Activated CD8-positive, alpha-beta memory T cell treated with anti-CD3 and anti-CD28 coated beads, Interleukin-2, amount 10 ng/mL, durations not matched to agents 7 days and 5 days (primary cell): ENCODE results near the gene SLC22A17. TPM values are rescaled to one million over a fixed set of nuclear protein-coding genes. Genes with fewer than 3 reads are reported as not detected.
A peak's percentile ranks its signal among the peaks of the same experiment; 100 is the strongest.

Experiments used
- ATAC-seq: fragments of 150-1000 bp; cut with Tn5 transposase; one replicate; pipeline ENCODE4 v1.10.0; 2021; ENCODE audit warnings: moderate library complexity
- CTCF ChIA-PET: fragments of 350-600 bp; sonication (Branson Sonifier 250); formaldehyde crosslinking; loops from one replicate; lab custom pipeline; 2021; ENCODE audit warnings: antibody characterized with exemption; lab: Charles Lee
- DNase-seq: peaks from one replicate; pipeline ENCODE4 v3.0.0-alpha.2; 2020
- H3K27ac Mint-ChIP-seq: one replicate; pipeline ENCODE4 v1.8.0; 2021; ENCODE audit warnings: mild to moderate bottlenecking, mixed read lengths
- H3K27me3 Mint-ChIP-seq: one replicate; pipeline ENCODE4 v1.8.0; 2021; ENCODE audit warnings: mixed read lengths
- H3K36me3 Mint-ChIP-seq: one replicate; pipeline ENCODE4 v1.8.0; 2021; ENCODE audit warnings: mild to moderate bottlenecking, mixed read lengths
- H3K4me1 Mint-ChIP-seq: one replicate; pipeline ENCODE4 v1.8.0; 2021; ENCODE audit warnings: mixed read lengths
- H3K4me3 Mint-ChIP-seq: one replicate; pipeline ENCODE4 v1.8.0; 2021; ENCODE audit warnings: mild to moderate bottlenecking, moderate library complexity, mixed read lengths
- H3K9me3 Mint-ChIP-seq: one replicate; pipeline ENCODE4 v1.8.0; 2022; ENCODE audit warnings: low read depth, mixed read lengths
- total RNA-seq, 2 experiments: library from RNA; stranded (reverse); gene quantifications; one replicate each; pipeline ENCODE4 v1.2.3, GENCODE V29; 2021

Gene SLC22A17
- total RNA-seq, 2 experiments from 2014 or later = 1.7 to 2.8 TPM

GRCh38 chr14:23356662-23357061 is 4.0 kb upstream of the SLC22A17 start:
- Mint-ChIP-seq H3K9me3 (no peaks in the 10 kb centered on the region), H3K36me3 (no peaks in the 10 kb centered on the region), H3K4me3 (no peak overlapping the region), H3K27me3 (peaks cover 39% of the 10 kb centered on the region), H3K4me1 (peaks cover 4% of the 10 kb centered on the region), H3K27ac (no peak overlapping the region)
- DNase-seq = no peak
- no peak for ATAC-seq
- CTCF ChIA-PET = no interaction called here

GRCh38 chr14:23355871-23356435 is 3.3 kb upstream of the SLC22A17 start:
- peaks cover 10% of the 10 kb centered on the region for H3K4me1 Mint-ChIP-seq
- peaks cover 46% of the 10 kb centered on the region for H3K27me3 Mint-ChIP-seq
- CTCF ChIA-PET = no interaction called here
- H3K36me3 Mint-ChIP-seq = no peaks in the 10 kb centered on the region
- ATAC-seq (no peak), DNase-seq (no peak)
- no peaks in the 10 kb centered on the region for H3K9me3 Mint-ChIP-seq
- H3K4me3 Mint-ChIP-seq = no peak overlapping the region
- H3K27ac Mint-ChIP-seq = no peak overlapping the region

GRCh38 chr14:23354990-23355389 is 2.3 kb upstream of the SLC22A17 start:
- no peak overlapping the region for H3K4me3 Mint-ChIP-seq
- peaks cover 55% of the 10 kb centered on the region for H3K27me3 Mint-ChIP-seq
- no peaks in the 10 kb centered on the region for H3K9me3 Mint-ChIP-seq
- DNase-seq = no peak
- no peak overlapping the region for H3K27ac Mint-ChIP-seq
- no peak for ATAC-seq
- H3K36me3 Mint-ChIP-seq = no peaks in the 10 kb centered on the region
- CTCF ChIA-PET = interaction anchor here (1.3 to 1.6 kb wide), 2 partner anchors 25 to 26 kb away, joined by 5 to 6 read pairs; no protein-coding TSS in a partner anchor
- H3K4me1 Mint-ChIP-seq = peaks cover 10% of the 10 kb centered on the region

- peak overlapping the region; percentile 55 for H3K4me3 Mint-ChIP-seq
- no peak overlapping the region for H3K27ac Mint-ChIP-seq
- CTCF ChIA-PET = interaction anchor here (0.6 to 1.6 kb wide), 5 partner anchors 24 to 457 kb away, joined by 3 to 6 read pairs (median 3); no protein-coding TSS in a partner anchor
- no peaks in the 10 kb centered on the region for H3K36me3 Mint-ChIP-seq
- DNase-seq = no peak
- ATAC-seq = no peak
- peaks cover 10% of the 10 kb centered on the region for H3K4me1 Mint-ChIP-seq
- peaks cover 57% of the 10 kb centered on the region for H3K27me3 Mint-ChIP-seq
- H3K9me3 Mint-ChIP-seq = no peaks in the 10 kb centered on the region
These were observed 720 bp upstream of the SLC22A17 start for GRCh38 chr14:23353433-23353780.

- H3K27ac Mint-ChIP-seq = no peak overlapping the region
- H3K4me1 Mint-ChIP-seq = peaks cover 10% of the 10 kb centered on the region
- ATAC-seq (peak; percentile 38), DNase-seq (no peak)
- peaks cover 57% of the 10 kb centered on the region for H3K27me3 Mint-ChIP-seq
- CTCF ChIA-PET = interaction anchor here (0.8 to 1.3 kb wide), 3 partner anchors 28 to 283 kb away, joined by 3 to 4 read pairs (median 3); no protein-coding TSS in a partner anchor
- peak overlapping the region; percentile 55 for H3K4me3 Mint-ChIP-seq
- H3K9me3 Mint-ChIP-seq = no peaks in the 10 kb centered on the region
- H3K36me3 Mint-ChIP-seq = no peaks in the 10 kb centered on the region
These were observed 794 bp downstream of the SLC22A17 start for GRCh38 chr14:23351681-23352505.

- Mint-ChIP-seq H3K27me3 (peaks cover 35% of the 10 kb centered on the region), H3K9me3 (no peaks in the 10 kb centered on the region), H3K4me3 (no peak overlapping the region), H3K27ac (no peak overlapping the region), H3K4me1 (peaks cover 12% of the 10 kb centered on the region), H3K36me3 (no peaks in the 10 kb centered on the region)
- no peak for DNase-seq
- CTCF ChIA-PET = interaction anchor here (1.0 kb wide), 1 partner anchor 31 kb away, joined by 3 read pairs; no protein-coding TSS in a partner anchor
- no peak for ATAC-seq
These were observed 3.4 kb downstream of the SLC22A17 start for GRCh38 chr14:23349156-23349845.

- CTCF ChIA-PET = interaction anchor here (0.9 kb wide), 1 partner anchor 26 kb away, joined by 3 read pairs; no protein-coding TSS in a partner anchor
- Mint-ChIP-seq H3K4me1 (peaks cover 11% of the 10 kb centered on the region), H3K36me3 (no peaks in the 10 kb centered on the region), H3K27me3 (peaks cover 27% of the 10 kb centered on the region), H3K9me3 (no peaks in the 10 kb centered on the region), H3K27ac (no peak overlapping the region), H3K4me3 (no peak overlapping the region)
- DNase-seq (no peak), ATAC-seq (no peak)
These were observed 4.4 kb downstream of the SLC22A17 start for GRCh38 chr14:23348297-23348655.

- ATAC-seq (no peak), DNase-seq (no peak)
- Mint-ChIP-seq H3K4me1 (peaks cover 8% of the 10 kb centered on the region), H3K27me3 (peaks cover 24% of the 10 kb centered on the region), H3K4me3 (no peak overlapping the region), H3K27ac (no peak overlapping the region), H3K9me3 (no peaks in the 10 kb centered on the region), H3K36me3 (no peaks in the 10 kb centered on the region)
- CTCF ChIA-PET = interaction anchor here (0.9 kb wide), 1 partner anchor 26 kb away, joined by 3 read pairs; no protein-coding TSS in a partner anchor
These were observed 5.0 kb downstream of the SLC22A17 start for GRCh38 chr14:23347406-23348296.

- Mint-ChIP-seq H3K4me1 (peaks cover 8% of the 10 kb centered on the region), H3K4me3 (no peak overlapping the region), H3K27me3 (peaks cover 31% of the 10 kb centered on the region), H3K36me3 (no peaks in the 10 kb centered on the region), H3K27ac (no peak overlapping the region), H3K9me3 (no peaks in the 10 kb centered on the region)
- CTCF ChIA-PET = interaction anchor here (1.2 to 2.2 kb wide), 3 partner anchors 13 to 227 kb away, joined by 4 to 5 read pairs (median 4); partner anchors contain the start of gene NGDN
- ATAC-seq = no peak
- no peak for DNase-seq
These were observed 5.8 kb downstream of the SLC22A17 start for GRCh38 chr14:23346693-23347405.

GRCh38 chr14:23345987-23346692 is 6.5 kb downstream of the SLC22A17 start:
- Mint-ChIP-seq H3K4me3 (no peak overlapping the region), H3K4me1 (peaks cover 3% of the 10 kb centered on the region), H3K9me3 (no peaks in the 10 kb centered on the region), H3K27ac (no peak overlapping the region), H3K36me3 (no peaks in the 10 kb centered on the region), H3K27me3 (peaks cover 28% of the 10 kb centered on the region)
- ATAC-seq = no peak
- CTCF ChIA-PET = interaction anchor here (0.9 to 2.6 kb wide), 5 partner anchors 12 to 226 kb away, joined by 3 to 7 read pairs (median 4); partner anchors contain the start of gene NGDN
- no peak for DNase-seq

- CTCF ChIA-PET = interaction anchor here (2.6 kb wide), 1 partner anchor 36 kb away, joined by 7 read pairs; no protein-coding TSS in a partner anchor
- DNase-seq (no peak), ATAC-seq (no peak)
- H3K27me3 Mint-ChIP-seq = peaks cover 21% of the 10 kb centered on the region
- H3K4me3 Mint-ChIP-seq = no peak overlapping the region
- H3K27ac Mint-ChIP-seq = no peak overlapping the region
- H3K9me3 Mint-ChIP-seq = no peaks in the 10 kb centered on the region
- H3K36me3 Mint-ChIP-seq = peaks cover 3% of the 10 kb centered on the region
- H3K4me1 Mint-ChIP-seq = peaks cover 2% of the 10 kb centered on the region
These were observed 8.2 kb downstream of the SLC22A17 start for GRCh38 chr14:23344481-23344880.
